Naive thymus-derived CD8-positive, alpha-beta T cell (primary cell): ENCODE measurements around the gene SH3BP2. TPM values are rescaled to one million over a fixed set of nuclear protein-coding genes. Genes with fewer than 3 reads are reported as not detected.
A peak's percentile ranks its signal among the peaks of the same experiment; 100 is the strongest.

Source experiments
- ATAC-seq, 2 donors: fragments of 150-1000 bp; cut with Tn5 transposase in 1 of 2; sonication (Bioruptor Pico), chemical (Tn5 transposase) in 1 of 2; 1 replicate in 1 of 2; 2 replicates in 1 of 2; pipeline ENCODE4 v1.10.0; 2021; ENCODE audit warnings: mild to moderate bottlenecking in 2 of 2, moderate library complexity in 2 of 2
- POLR2A ChIA-PET: fragments of 350-600 bp; sonication (Branson Sonifier 250); formaldehyde crosslinking; loops from one replicate; lab custom pipeline; 2021; ENCODE audit warnings: antibody characterized with exemption; lab: Charles Lee
- DNase-seq, 10 donors: peaks; one replicate each; pipeline versions ENCODE4 v3.0.0 to v3.0.0-alpha.2; 2020 to 2022
- H3K27ac Mint-ChIP-seq, 10 donors: one replicate each; pipeline ENCODE4 v1.8.0; 2020 to 2022; ENCODE audit warnings: mild to moderate bottlenecking in 10 of 10, mixed read lengths in 10 of 10, moderate library complexity in 4 of 10, inconsistent platforms in 1 of 10
- H3K27me3 Mint-ChIP-seq, 5 donors: one replicate each; pipeline ENCODE4 v1.8.0; 2021 to 2022; ENCODE audit warnings: mixed read lengths in 5 of 5
- H3K36me3 Mint-ChIP-seq, 3 donors: one replicate each; pipeline ENCODE4 v1.8.0; 2020 to 2022; ENCODE audit warnings: mixed read lengths in 3 of 3, mild to moderate bottlenecking in 2 of 3, inconsistent platforms in 1 of 3
- H3K4me1 Mint-ChIP-seq, 4 donors: one replicate each; pipeline ENCODE4 v1.8.0; 2021 to 2022; ENCODE audit warnings: mixed read lengths in 4 of 4
- H3K4me3 Mint-ChIP-seq, 10 donors: one replicate each; pipeline ENCODE4 v1.8.0; 2020 to 2022; ENCODE audit warnings: mild to moderate bottlenecking in 10 of 10, mixed read lengths in 10 of 10, moderate library complexity in 6 of 10, inconsistent platforms in 1 of 10
- H3K9me3 Mint-ChIP-seq, 9 donors: one replicate each; pipeline ENCODE4 v1.8.0; 2020 to 2022; ENCODE audit warnings: mixed read lengths in 9 of 9, mild to moderate bottlenecking in 3 of 9, inconsistent platforms in 1 of 9, moderate library complexity in 1 of 9
- polyA plus RNA-seq, 3 donors: library from polyadenylated mRNA; unstranded; fragments of 300-500 nt; fragmentation: Illumina TruSeq; gene quantifications; one replicate each; pipeline ENCODE4 v1.2.3, GENCODE V29; 2021
- total RNA-seq, 8 experiments: library from RNA in 2 of 8; stranded (reverse) in 2 of 8; gene quantifications; one replicate each; pipeline ENCODE4 v1.2.3 and lab custom pipeline; 2021 to 2026

SH3BP2 gene
- total and polyA plus RNA-seq, 5 experiments from 2014 or later: 4.8 to 28.3 (median 10.8) TPM

DNA sequence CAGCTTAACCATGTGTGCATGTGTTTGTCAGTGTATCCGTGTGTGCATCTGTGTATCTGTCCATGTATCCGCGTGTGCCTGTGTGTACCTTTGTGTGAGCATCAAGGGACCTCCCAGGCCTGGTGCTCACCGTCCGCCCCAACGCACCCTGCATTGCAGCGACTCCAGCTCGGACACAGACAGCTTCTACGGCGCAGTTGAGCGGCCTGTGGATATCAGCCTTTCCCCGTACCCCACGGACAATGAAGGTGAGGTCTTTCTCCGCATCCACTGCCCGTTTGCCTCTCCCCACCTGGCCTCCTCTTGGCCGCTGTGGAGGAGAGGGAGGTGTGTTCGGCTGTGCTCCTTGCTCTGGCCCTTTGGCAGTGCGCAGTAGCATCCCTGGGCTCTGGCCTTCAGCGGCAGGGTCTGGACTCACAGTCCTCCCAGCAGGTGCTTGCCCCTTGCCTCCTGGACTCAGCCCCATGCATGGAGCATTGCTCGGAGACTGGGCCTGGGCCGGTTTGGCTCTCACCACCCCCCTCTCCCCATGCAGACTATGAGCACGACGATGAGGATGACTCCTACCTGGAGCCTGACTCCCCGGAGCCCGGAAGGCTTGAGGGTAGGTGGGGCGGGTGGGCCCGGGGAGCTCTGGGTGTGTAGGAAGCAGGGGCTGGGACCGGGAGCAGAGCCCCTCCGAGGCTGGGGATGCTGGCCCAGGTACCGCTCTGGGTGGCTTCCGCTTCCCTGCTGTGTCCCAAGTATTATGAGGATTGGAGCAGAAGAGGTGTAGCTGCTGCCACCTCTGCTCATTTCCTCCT lies 34.4 kb downstream of the SH3BP2 start:
- H3K36me3 Mint-ChIP-seq: peaks cover 0 to 46% (median 2%) of the 10 kb centered on the region in 3 donors
- H3K4me3 Mint-ChIP-seq: no peak overlapping the region
- DNase-seq: no peak
- peak overlapping the region in 2 of 10 donors; percentile 19 to 63 for H3K27ac Mint-ChIP-seq
- POLR2A ChIA-PET: no interaction called here
- ATAC-seq: no peak
- no peaks in the 10 kb centered on the region for H3K27me3 Mint-ChIP-seq
- H3K4me1 Mint-ChIP-seq: peaks cover 5 to 18% (median 6%) of the 10 kb centered on the region in 4 donors
- H3K9me3 Mint-ChIP-seq: no peaks in the 10 kb centered on the region

DNA sequence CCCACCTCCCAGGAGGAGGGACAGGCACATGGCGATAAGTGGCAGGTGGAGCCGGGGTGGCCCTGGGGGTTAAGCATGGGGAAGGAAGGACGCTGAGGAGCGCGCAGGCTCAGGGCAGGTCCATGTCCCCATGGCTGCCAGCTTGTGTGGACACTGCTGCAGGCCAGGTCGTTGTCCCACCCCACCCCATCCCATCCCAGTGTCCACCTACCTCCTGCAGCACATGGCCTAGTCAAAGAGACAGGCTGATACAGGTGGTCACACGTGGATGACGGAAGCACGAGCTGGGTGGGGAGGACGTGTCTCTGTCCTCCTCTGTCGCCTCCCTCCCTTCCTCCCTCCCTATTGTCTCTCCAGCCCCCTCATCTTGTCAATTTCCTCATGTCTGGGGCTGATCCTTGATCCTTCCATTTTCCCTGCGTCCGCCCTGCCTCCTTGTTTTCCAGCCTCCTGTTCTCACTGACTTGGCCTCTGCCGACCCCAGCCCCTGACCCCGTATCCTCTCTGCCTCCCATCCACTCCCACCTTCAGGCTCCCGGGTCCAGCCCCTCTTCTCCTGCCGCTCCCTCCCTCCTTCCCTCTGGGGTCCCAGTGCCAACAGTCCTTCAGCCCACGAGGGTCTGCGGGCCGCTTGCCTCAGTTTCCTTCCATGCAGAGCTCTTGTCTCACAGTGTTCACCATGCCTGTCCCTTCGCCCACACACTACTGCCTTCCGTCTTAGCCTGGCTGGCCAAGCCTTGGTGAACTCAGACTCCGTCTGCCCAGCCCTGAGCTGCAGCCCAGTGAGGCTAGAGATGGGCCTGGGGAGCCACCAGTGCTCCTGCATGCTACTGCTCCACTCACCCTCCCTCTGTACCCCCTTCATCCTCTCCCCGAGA lies 35.2 kb downstream of the SH3BP2 start:
- H3K27ac Mint-ChIP-seq: peak overlapping the region in 4 of 10 donors; percentile 53 to 83 (median 81)
- H3K36me3 Mint-ChIP-seq: peaks cover 0 to 43% (median 2%) of the 10 kb centered on the region in 3 donors
- DNase-seq: no peak
- H3K9me3 Mint-ChIP-seq: no peaks in the 10 kb centered on the region
- peaks cover 5 to 18% (median 10%) of the 10 kb centered on the region in 4 donors for H3K4me1 Mint-ChIP-seq
- ATAC-seq: no peak
- POLR2A ChIA-PET: interaction anchor here (1.2 to 1.3 kb wide), 2 partner anchors 8 to 11 kb away, joined by 3 read pairs; no protein-coding TSS in a partner anchor
- H3K27me3 Mint-ChIP-seq: no peaks in the 10 kb centered on the region
- no peak overlapping the region for H3K4me3 Mint-ChIP-seq

DNA sequence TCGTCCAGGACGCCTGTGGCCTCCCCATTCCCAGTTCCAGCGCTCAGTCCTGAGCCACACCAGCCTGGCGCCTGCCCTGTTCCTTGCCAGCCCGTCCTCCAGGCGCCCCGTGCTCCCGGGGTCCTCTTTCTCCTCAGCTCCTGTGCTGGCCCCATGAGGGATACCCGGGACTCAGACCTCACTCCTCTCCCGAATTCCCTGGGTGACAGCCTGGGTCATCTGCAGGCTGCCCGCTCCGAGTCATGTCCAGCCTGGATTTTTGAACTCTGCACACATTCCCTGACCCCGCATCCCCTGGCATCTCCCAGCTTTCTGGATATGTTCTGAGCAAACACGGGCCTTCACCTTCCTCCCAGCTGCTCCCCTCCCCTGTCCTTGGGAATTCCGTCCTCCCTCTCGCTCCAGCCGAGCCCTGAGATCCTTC lies 35.9 kb downstream of the SH3BP2 start:
- no peaks in the 10 kb centered on the region for H3K9me3 Mint-ChIP-seq
- H3K36me3 Mint-ChIP-seq: peaks cover 0 to 41% (median 2%) of the 10 kb centered on the region in 3 donors
- POLR2A ChIA-PET: interaction anchor here (1.2 to 1.3 kb wide), 2 partner anchors 9 to 10 kb away, joined by 3 read pairs; no protein-coding TSS in a partner anchor

GRCh38 chr4:2829321-2829932 lies 36.5 kb downstream of the SH3BP2 start:
- Mint-ChIP-seq H3K4me3 (no peak overlapping the region), H3K9me3 (no peaks in the 10 kb centered on the region), H3K27ac (peak overlapping the region in 4 of 10 donors; percentile 43 to 80 (median 66)), H3K36me3 (peaks cover 0 to 38% (median 2%) of the 10 kb centered on the region in 3 donors), H3K27me3 (no peaks in the 10 kb centered on the region), H3K4me1 (peaks cover 8 to 22% (median 14%) of the 10 kb centered on the region in 4 donors)
- DNase-seq (no peak), ATAC-seq (no peak)
- POLR2A ChIA-PET: interaction anchor here (1.2 to 1.3 kb wide), 2 partner anchors 9 kb away, joined by 3 read pairs; no protein-coding TSS in a partner anchor

More for the DNA sequence above, 35.9 kb downstream of the SH3BP2 start:
- ATAC-seq (no peak), DNase-seq (no peak)
- no peaks in the 10 kb centered on the region for H3K27me3 Mint-ChIP-seq
- H3K4me3 Mint-ChIP-seq: no peak overlapping the region
- H3K27ac Mint-ChIP-seq: peak overlapping the region in 4 of 10 donors; percentile 48 to 80 (median 64)
- peaks cover 5 to 20% (median 13%) of the 10 kb centered on the region in 4 donors for H3K4me1 Mint-ChIP-seq

DNA sequence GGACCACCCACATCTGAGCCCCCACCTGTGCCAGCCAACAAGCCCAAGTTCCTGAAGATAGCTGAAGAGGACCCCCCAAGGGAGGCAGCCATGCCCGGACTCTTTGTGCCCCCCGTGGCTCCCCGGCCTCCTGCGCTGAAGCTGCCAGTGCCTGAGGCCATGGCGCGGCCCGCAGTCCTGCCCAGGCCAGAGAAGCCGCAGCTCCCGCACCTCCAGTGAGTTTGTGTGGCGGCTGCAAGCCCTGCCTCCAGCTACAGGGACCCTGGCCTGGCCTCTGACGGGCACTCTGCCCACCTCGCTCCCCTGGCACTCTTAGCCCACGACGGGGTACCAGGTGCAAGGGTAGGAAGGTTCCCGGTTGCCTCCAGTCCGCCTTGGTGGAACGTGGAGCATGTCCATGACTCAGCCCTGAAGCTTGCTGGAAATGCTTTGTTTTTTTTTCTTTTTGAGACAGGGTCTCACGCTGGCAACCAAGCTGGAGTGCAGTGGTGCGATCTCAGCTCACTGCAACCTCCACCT lies 37.1 kb downstream of the SH3BP2 start:
- no peak overlapping the region for H3K4me3 Mint-ChIP-seq
- no peaks in the 10 kb centered on the region for H3K27me3 Mint-ChIP-seq
- ATAC-seq (no peak), DNase-seq (no peak)
- H3K36me3 Mint-ChIP-seq: peaks cover 0 to 32% (median 2%) of the 10 kb centered on the region in 3 donors
- POLR2A ChIA-PET: no interaction called here
- H3K27ac Mint-ChIP-seq: peak overlapping the region in 2 of 10 donors; percentile 55 to 77
- H3K4me1 Mint-ChIP-seq: peaks cover 12 to 27% (median 20%) of the 10 kb centered on the region in 4 donors
- H3K9me3 Mint-ChIP-seq: no peaks in the 10 kb centered on the region

DNA sequence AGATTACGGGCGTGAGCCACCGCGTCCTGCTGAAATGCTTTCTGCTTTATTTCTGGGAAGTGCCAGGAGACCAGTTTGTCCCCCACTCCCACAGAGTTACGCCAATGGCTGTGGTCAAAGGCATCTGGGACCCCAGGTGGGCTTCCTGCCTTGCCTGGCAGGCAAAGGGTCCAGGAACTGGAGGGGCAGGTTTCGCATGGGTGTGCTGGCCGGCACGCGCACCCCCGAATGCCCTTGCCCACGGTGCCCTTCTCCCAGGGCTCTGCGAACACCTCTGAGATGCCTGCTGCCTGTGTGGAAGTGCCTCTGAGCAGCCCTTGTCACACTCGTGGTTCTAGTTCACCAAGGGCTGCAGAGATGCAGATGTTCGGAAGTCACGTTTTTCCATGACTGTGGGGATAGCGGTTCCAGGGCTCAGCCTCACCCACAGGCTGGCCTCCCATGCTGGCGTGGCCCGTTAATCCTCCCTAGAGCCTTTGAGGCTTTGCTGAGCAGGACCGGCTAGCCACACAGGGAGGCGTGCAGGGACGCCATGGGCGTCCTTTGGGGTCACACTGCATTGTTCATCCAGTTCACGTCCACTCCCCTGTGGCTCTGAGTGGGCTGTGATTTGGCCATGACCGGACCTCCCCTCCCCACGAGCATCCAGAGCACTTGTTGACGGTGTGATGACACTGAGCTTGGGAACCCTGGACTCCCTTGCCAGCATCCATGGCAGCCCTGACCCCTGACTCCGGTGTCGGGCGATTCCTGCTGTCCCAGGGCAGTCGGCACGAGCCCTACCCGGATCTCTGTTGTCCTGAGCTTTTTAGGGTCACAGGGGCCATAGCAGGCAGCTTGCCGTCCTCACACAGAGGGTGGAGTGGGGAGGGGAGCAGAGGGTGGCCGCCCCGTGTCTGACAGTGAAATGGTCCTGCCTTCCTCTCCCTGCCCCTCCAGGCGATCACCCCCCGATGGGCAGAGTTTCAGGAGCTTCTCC lies 38.0 kb downstream of the SH3BP2 start:
- DNase-seq: no peak
- peaks cover 14 to 35% (median 27%) of the 10 kb centered on the region in 4 donors for H3K4me1 Mint-ChIP-seq
- H3K27ac Mint-ChIP-seq: peak overlapping the region in 2 of 10 donors; percentile 29 to 67
- no peaks in the 10 kb centered on the region for H3K9me3 Mint-ChIP-seq
- no peak overlapping the region for H3K4me3 Mint-ChIP-seq
- peaks cover 0 to 27% (median 2%) of the 10 kb centered on the region in 3 donors for H3K36me3 Mint-ChIP-seq
- no peaks in the 10 kb centered on the region for H3K27me3 Mint-ChIP-seq
- POLR2A ChIA-PET: interaction anchor here (1.0 kb wide), 1 partner anchor 10 kb away, joined by 4 read pairs; no protein-coding TSS in a partner anchor
- ATAC-seq: no peak

DNA sequence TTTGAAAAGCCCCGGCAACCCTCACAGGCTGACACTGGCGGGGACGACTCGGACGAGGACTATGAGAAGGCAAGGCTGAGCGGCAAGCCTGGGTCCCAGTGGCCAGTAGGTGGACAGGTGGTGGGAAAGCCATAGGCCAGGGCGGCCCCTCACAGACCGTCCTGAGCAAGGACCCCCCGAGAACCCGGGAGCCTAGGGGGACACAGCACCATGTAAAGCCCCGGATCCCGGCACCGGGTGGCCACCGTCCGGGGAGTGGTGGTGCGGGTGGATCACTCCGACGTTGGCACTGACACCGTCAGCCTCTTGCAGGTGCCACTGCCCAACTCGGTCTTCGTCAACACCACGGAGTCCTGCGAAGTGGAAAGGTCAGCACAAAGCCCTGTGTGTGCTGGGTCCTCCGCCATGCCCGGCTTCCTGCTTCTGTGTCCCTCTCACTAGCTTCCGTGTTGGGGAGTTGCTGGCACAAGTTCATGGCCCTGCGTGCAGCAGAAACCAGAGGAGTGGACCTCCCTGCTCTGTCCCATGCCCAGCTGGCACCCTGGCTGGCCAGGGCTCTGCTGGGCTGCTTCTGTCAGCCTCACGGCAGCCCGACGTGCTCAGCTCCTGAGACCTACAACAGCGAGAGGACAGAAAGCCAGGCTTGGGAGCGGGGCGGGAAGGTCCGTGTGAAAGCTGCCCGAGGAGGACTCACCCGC lies 38.9 kb downstream of the SH3BP2 start:
- Mint-ChIP-seq H3K4me1 (peaks cover 11 to 43% (median 25%) of the 10 kb centered on the region in 4 donors), H3K27ac (peak overlapping the region in 3 of 10 donors; percentile 14 to 71 (median 26)), H3K9me3 (no peaks in the 10 kb centered on the region), H3K27me3 (no peaks in the 10 kb centered on the region), H3K4me3 (no peak overlapping the region), H3K36me3 (peaks cover 0 to 27% (median 2%) of the 10 kb centered on the region in 3 donors)
- POLR2A ChIA-PET: interaction anchor here (0.6 to 1.0 kb wide), 2 partner anchors 11 to 21 kb away, joined by 3 to 4 read pairs; no protein-coding TSS in a partner anchor
- no peak for DNase-seq
- ATAC-seq: no peak

DNA sequence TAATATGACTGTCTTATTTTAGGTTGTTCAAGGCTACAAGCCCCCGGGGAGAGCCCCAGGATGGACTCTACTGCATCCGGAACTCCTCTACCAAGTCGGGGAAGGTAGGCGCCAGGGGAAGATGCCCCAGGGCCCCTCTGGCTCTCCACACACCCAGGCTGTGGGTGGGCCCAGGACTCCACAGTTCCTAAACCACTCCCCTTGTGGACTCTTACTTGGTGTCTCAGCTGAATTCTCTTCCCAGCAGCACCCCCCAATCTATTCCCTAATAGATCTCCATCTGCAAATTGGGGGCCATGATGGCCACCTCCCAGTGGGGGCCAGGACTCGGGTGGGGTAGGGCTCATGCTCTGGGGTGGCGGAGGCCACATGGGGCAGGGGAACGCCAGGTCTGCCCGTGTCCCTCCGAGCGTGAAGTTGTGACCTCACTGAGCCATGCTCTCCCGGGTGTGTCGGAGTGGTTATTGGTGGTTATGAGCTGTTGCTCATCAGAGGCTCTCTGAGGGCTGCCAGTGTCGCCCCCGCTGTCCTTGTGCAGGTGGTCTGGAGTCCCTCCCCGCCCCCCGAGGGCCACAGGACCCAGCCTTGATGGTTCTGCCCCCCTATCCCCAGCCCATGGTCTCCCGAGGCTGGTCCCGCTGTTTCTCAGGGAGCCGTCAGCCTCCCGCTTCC lies 39.6 kb downstream of the SH3BP2 start:
- no peak overlapping the region for H3K4me3 Mint-ChIP-seq
- peaks cover 0 to 27% (median 2%) of the 10 kb centered on the region in 3 donors for H3K36me3 Mint-ChIP-seq
- ATAC-seq: peak in 1 of 2 donors; percentile 38

GRCh38 chr4:2832981-2833670 lies 40.2 kb downstream of the SH3BP2 start:
- Mint-ChIP-seq H3K36me3 (peaks cover 0 to 25% (median 2%) of the 10 kb centered on the region in 3 donors), H3K4me1 (peaks cover 17 to 57% (median 39%) of the 10 kb centered on the region in 4 donors), H3K27me3 (no peaks in the 10 kb centered on the region), H3K27ac (peak overlapping the region in 7 of 10 donors; percentile 19 to 75 (median 60)), H3K4me3 (no peak overlapping the region), H3K9me3 (no peaks in the 10 kb centered on the region)
- no peak for ATAC-seq
- POLR2A ChIA-PET: no interaction called here
- no peak for DNase-seq

More for the DNA sequence above, 39.6 kb downstream of the SH3BP2 start:
- Mint-ChIP-seq H3K27ac (peak overlapping the region in 5 of 10 donors; percentile 24 to 75 (median 60)), H3K27me3 (no peaks in the 10 kb centered on the region), H3K9me3 (no peaks in the 10 kb centered on the region), H3K4me1 (peaks cover 13 to 50% (median 32%) of the 10 kb centered on the region in 4 donors)
- POLR2A ChIA-PET: interaction anchor here (0.6 to 1.0 kb wide), 2 partner anchors 11 to 20 kb away, joined by 3 to 4 read pairs; no protein-coding TSS in a partner anchor
- DNase-seq: no peak
